GM12874 (cell line): ENCODE data around the gene MX2.

ENCODE experiments used
- CTCF ChIP-seq: IDR thresholded peaks from 2 replicates; pipeline ENCODE4 v1.5.1; 2011; ENCODE audit warnings: low read depth, mild to moderate bottlenecking, control low read depth, low read length, moderate library complexity; ENCODE audit not compliant: insufficient read depth

Gene MX2

GRCh38 chr21:41435706-41436105 lies 73.9 kb downstream of the MX2 start:
- TF ChIP-seq CTCF, result no peak

- TF ChIP-seq CTCF, result no peak
Measured at GRCh38 chr21:41437729-41438128, 75.9 kb downstream of the MX2 start.

- TF ChIP-seq CTCF, result no peak
Measured at GRCh38 chr21:41438425-41439113, 76.7 kb downstream of the MX2 start.

- no peak for TF ChIP-seq CTCF
Measured at GRCh38 chr21:41439248-41439647, 77.4 kb downstream of the MX2 start.

- no peak for TF ChIP-seq CTCF
Measured at GRCh38 chr21:41441546-41441945, 79.7 kb downstream of the MX2 start.

GRCh38 chr21:41442481-41443186 lies 80.8 kb downstream of the MX2 start:
- no peak for TF ChIP-seq CTCF

- TF ChIP-seq CTCF, result no peak
Measured at GRCh38 chr21:41443562-41443961, 81.7 kb downstream of the MX2 start.
